ENCODE results near the gene POLA1.

POLA1 gene

GRCh38 chrX:24993879-24994278 is 300.2 kb downstream of the POLA1 start:
- in situ Hi-C loops (cut with HindIII; ENCODE audit: low sequenced_read_pairs), result no loop called here
- TF ChIP-seq CTCF (IDR thresholded peaks at IDR 0.05; ENCODE audit: low read depth, low read length, missing control alignments), result no peak
- no peak for DNase-seq (ENCODE audit: low read depth)
- no peak overlapping the region for H3K4me3 ChIP-seq (ENCODE audit: low read depth, low read length)

- no peak for DNase-seq (ENCODE audit: low read depth)
- no peak overlapping the region for H3K4me3 ChIP-seq (ENCODE audit: low read depth, low read length)
- in situ Hi-C loops (cut with HindIII; ENCODE audit: low sequenced_read_pairs), result no loop called here
- TF ChIP-seq CTCF (IDR thresholded peaks at IDR 0.05; ENCODE audit: low read depth, low read length, missing control alignments), result no peak
These were observed 302.5 kb downstream of the POLA1 start for GRCh38 chrX:24996096-24996709.

GRCh38 chrX:24999511-24999910 is 305.8 kb downstream of the POLA1 start:
- in situ Hi-C loops (cut with HindIII; ENCODE audit: low sequenced_read_pairs), result no loop called here
- TF ChIP-seq CTCF (IDR thresholded peaks at IDR 0.05; ENCODE audit: low read depth, low read length, missing control alignments), result no peak
- DNase-seq (ENCODE audit: low read depth), result no peak
- no peak overlapping the region for H3K4me3 ChIP-seq (ENCODE audit: low read depth, low read length)

GRCh38 chrX:25001808-25002660 is 308.3 kb downstream of the POLA1 start:
- TF ChIP-seq CTCF (IDR thresholded peaks at IDR 0.05; ENCODE audit: low read depth, low read length, missing control alignments), result no peak
- H3K4me3 ChIP-seq (ENCODE audit: low read depth, low read length), result no peak overlapping the region
- in situ Hi-C loops (cut with HindIII; ENCODE audit: low sequenced_read_pairs), result no loop called here
- no peak for DNase-seq (ENCODE audit: low read depth)

GRCh38 chrX:25002661-25003020 is 308.9 kb downstream of the POLA1 start:
- no peak for TF ChIP-seq CTCF (IDR thresholded peaks at IDR 0.05; ENCODE audit: low read depth, low read length, missing control alignments)
- no peak for DNase-seq (ENCODE audit: low read depth)
- peak overlapping the region; percentile 28 for H3K4me3 ChIP-seq (ENCODE audit: low read depth, low read length)
- in situ Hi-C loops (cut with HindIII; ENCODE audit: low sequenced_read_pairs), result no loop called here

- peak overlapping the region; percentile 28 for H3K4me3 ChIP-seq (ENCODE audit: low read depth, low read length)
- in situ Hi-C loops (cut with HindIII; ENCODE audit: low sequenced_read_pairs), result no loop called here
- DNase-seq (ENCODE audit: low read depth), result no peak
These were observed 309.5 kb downstream of the POLA1 start for GRCh38 chrX:25003066-25003849.

More at GRCh38 chrX:25003066-25003849, 309.5 kb downstream of the POLA1 start:
- TF ChIP-seq CTCF (IDR thresholded peaks at IDR 0.05; ENCODE audit: low read depth, low read length, missing control alignments), result no peak

Data from astrocyte of the cerebellum (primary cell).